CD1c-positive myeloid dendritic cell (primary cell): ENCODE measurements around the gene HOXA4.

Experiments
- DNase-seq: peaks from one replicate; pipeline ENCODE4 v3.0.0-alpha.2; 2016; ENCODE audit errors: extremely low spot score

The HOXA4 gene

DNA sequence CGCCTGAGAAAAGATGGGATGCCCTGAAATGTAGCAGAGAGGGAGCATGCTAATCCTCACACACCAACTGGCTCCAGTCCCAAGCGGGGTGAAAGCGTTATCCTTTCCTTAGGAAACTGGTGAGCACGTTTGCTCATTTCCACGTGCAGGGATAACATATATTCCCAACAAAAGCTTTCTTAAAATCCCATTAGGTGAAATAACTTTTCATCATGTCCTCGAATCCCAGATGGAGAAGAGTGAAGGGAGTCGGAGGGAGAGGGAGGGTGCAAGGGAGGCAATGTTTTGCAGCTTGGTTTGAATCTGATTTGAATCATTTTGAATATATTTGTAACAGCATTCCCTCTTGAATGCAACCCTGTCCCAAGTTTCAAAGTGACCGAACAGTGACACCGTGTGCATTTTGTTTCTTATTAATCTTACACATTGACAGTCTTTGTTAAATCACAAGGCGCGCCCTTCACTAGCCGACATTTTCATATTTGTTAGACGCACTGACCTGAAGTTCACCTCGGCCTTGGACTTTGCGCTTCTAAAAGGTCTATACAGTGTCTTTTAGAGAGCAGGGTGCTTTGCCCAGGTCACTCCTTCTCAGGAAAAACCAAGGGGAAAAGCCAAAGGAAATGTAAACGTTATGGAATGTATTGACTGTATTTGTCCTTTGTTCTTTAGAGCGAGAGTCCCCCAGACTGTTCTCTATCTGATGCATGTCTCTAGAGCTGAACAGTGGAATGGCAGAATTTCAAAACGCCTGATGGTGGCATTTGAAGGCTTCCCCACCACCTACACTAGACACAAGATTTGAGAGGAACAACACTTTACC lies 3.1 kb upstream of the HOXA4 start:
- no peak for DNase-seq

DNA sequence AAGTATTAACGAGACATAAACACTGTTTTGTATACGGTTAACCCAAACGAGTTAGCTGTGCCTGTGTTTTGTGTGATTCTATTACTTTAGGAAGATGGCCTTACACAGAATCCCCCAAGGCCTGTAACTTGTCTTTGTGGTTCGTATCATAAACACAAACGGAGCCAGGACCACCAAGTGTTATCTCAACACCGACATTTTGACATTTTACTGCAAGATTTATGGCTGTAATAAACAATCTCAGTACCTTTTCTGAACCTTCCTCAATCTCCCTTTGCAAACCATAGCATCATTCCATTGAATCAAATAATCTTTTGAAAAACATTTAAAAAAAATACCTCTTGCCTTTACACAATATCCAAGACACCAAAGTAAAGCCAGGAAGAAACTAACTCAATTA lies 2.4 kb upstream of the HOXA4 start:
- DNase-seq = no peak

DNA sequence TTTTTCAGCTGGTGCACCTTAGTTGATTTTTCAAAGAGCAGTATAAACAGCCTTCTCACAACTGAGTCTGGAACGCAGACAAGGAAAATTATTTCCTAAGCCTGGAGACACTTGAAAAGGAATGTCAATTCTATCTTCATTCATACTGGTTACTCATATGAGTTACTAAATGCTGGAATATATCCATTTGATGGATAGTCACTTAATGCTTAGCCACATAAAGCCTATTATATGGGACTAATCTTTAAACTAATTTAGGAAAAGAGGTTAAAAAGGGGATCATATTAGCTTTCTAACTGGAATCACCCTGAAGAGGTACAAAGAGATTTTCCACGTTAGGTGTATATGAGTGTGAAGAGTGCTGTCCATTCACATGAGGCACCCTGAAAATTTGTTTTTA lies 1.7 kb upstream of the HOXA4 start:
- DNase-seq = no peak

DNA sequence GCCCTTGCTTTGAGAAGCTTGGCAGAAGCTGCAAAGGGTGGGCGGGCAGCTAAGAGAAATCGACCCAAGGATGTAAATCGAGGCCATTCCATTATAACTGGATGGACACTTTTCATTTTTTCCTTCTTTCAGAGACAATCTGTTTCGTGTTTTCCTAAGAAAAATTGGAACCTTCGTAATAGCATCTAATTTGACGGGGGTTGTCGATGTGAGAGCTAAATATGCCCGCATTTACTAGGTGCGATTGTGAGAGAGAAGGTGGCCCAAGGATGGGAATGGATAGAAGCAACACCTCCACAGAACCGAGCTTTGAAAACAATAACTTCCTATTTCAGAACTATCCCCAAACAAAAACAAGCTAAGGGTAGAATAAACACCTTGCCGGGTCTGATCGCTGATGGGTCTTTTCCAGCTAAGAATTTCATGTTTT lies 848 bp upstream of the HOXA4 start:
- DNase-seq = no peak

DNA sequence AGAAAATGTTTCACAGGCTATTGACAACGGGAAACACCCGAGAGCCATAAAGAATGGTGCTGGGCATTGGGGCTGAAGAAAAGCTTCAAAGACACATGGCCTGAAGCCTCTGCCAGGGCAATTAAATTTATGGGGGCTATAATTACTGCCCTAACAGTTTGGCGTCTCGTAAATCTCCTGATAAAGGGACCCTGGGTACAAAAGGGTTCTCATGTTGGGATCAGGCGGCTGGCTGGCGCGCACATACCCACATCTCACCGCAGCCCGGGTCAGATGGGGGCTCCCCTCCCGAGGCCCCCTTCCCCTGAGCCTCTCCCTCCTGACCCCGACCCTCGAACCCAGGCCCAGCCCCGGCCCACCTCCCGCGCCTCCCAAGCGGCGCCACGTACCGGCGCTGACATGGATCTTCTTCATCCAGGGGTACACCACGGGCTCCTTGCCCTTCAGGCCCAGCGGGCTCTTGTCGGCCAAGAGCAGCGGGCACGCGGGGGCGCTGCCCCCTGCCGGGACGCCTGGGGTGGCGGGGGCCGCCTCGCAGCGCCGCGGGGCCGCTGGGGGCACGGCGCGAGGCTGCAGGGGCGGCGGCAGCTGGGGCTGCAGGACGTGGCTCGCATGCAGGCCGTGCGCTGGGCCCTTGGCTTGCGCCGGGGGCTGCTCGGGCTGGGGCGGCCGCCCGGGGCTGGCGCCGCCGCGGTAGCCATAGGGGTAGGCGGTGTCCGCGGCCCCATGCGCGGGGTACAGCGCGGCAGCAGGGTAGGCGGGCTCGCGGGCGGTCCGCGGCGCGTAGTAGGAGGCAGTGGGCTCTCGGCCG lies 623 bp downstream of the HOXA4 start:
- DNase-seq = no peak

DNA sequence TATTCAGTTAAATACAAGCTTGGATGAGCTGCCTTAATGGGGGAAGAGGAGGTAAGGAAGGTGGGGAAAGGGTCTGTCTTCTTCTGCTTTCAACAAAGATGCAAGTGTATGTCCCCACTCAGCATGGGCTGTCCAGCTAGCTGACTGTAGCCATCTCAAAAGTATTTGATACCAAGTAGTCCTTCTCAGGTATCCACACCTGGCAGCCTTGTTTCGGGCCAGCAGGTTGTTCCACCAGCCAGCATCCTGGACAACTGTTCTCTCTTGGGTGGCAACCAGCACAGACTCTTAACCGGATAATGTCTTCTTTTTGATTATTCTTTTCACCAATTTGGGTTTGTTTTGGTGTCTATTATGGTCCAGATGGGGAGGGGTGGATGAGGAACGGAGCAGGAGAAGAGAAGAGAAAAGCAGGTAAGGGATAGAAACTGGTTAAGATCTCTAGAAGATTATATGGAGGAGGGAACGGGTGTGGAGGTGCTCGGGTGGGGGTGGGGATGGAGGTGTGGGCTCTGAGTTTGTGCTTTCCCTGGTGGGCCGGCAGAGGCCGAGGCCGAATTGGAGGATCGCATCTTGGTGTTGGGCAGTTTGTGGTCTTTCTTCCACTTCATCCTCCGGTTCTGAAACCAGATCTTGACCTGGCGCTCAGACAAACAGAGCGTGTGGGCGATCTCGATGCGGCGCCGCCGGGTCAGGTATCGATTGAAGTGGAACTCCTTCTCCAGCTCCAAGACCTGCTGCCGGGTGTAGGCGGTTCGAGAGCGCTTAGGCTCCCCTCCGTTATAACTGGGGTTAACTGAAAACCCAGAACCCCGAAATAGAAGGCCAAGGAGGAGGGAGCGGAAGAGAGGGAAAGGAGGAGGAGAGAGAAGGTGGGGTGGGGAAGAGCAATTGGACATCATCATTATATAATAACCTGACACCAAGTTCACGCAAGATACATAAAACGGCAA lies 1.5 kb downstream of the HOXA4 start:
- DNase-seq = no peak

DNA sequence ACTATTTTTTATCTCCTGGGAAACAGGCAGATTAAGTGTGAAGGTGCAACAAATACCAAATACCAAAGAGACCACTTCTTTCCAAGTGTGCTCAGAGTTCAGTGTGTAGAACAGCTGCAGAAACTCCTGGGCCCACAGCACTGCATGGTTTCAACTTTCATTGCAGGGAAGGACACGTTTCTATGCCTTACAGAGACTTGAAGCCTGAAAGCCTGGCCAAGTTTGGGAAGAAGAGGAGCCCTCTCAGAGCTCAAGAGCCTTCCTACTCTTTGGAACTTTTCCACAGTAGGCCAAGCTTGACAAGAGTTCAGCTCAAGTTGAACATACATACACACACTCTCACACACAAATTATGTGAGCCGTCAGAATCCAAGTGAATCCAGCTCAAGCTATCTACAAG lies 2.5 kb downstream of the HOXA4 start:
- DNase-seq = no peak

DNA sequence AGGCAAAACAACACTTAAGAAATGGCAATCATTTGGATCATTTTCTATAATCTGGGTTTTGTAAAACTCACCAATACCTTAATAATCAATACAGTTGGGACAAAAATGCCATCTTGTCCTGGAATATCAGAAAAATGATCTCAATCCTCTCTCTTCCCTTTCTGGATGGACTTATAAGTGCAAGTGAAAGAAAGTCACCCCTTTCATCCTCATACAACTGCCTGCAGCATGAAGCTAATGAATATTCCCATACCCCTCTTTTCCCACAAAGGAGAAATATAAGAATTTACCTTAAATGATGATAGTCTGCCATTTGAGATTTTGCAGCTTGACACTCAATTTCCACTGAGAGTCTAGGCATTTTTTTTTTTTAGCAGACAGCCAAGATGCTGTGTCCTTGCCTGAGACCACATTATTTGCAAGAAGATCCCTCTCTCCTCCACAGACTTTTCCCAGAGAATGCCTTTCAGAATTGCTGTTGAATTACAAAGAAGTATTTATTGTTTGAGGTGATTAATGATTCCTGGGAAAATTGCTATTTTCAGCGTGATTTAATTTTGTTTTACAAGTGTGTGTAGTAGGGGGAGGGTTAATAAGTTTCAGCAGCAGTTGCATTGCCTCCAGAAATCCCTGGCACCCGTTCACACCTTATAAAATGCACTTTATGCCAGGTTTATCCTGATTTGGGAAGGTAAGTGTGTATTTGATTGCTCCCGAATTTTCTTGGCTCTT lies 3.8 kb downstream of the HOXA4 start:
- no peak for DNase-seq

DNA sequence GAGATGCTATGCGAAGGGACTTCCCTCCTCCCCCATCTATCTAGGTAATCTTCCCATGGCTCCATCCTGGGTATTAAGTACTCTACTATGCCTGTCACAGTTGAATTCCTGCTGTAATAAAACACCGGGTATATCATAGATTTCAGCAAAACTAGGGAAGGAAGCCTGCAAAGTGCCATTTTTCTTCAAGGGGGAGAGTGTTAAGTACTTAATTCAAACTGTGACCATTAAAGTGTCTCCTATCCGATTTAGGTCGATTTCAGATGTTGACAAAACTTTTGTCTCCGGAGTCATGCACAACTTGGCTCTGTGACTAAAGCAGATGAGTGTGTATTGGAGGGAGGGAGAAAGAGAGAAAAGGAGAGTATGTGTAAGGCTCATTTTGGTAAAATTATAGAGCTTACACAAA lies 4.6 kb downstream of the HOXA4 start:
- DNase-seq = no peak

DNA sequence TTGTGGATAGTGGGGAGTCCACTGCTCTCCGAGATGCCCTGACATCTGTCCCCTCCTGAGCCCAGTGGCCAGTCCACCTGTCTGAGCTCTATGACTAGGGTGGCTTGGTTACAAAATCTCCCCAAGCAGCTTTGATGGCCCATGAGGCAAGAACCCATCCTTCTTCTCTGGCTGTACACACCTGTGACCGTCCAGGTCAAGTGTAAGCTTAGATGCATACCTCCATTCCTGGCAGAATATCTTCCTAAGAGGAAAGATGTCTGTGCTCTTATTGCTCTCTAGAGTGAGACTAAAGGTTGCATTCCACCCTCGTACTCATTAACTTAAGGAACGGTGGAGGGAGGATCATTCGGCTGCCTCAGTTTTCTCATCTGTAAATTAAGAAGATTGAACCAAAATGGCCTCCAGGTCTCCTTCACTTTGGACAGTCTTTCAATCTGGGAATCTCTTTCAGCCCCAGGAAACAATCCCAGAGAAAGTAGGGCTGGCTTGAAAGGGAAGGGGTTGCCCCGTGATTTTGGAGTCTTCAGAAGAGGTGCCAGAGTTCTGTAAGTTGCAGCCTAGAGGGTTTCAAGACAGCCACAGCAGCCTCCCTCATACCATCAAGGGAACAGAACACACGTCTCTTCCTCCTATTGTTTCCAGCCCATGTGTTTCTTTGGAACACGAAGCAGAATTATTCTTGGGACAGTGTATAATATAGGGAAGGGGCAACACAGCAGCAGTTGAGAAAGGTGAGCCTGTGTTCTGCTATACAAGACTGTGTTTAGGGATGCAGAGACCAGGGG lies 5.5 kb downstream of the HOXA4 start:
- no peak for DNase-seq

DNA sequence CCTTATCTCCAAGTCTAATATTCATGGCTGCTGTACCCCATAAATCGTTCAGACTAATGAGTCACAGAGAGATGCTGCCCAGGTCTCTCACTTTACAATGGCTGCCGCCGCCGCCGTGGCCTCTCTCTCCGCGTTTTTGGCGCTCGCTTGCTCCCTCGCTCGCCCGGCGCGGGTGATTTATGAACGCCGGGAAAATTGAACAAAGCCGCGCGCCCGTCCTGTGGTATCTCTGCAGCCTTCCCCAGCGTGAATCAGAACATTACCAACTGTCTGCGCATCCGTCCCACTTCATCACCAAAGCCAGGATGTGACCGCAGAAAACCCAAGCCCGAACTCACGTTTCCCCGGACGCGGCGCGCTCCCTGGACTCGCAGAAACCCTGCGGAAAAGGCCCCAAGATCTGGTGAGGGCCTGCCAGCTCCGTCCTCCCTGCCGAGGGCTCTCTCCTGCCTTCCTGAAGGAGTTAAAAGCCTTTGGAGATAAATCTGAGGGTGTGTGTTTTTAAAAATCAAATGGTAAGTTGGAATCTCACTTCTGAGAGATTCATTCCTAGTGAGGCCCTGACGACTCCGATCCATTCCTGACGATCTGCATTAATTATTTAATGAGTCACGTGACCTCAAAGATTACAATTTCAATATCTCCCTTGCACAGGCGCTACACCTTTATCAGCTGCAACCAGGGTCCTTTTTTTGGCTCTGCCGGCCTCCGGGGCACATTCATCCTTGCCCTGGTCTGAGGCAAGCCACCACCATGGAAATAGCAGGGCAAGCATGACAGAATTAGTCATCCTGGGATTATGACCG lies 6.3 kb downstream of the HOXA4 start:
- DNase-seq = no peak

DNA sequence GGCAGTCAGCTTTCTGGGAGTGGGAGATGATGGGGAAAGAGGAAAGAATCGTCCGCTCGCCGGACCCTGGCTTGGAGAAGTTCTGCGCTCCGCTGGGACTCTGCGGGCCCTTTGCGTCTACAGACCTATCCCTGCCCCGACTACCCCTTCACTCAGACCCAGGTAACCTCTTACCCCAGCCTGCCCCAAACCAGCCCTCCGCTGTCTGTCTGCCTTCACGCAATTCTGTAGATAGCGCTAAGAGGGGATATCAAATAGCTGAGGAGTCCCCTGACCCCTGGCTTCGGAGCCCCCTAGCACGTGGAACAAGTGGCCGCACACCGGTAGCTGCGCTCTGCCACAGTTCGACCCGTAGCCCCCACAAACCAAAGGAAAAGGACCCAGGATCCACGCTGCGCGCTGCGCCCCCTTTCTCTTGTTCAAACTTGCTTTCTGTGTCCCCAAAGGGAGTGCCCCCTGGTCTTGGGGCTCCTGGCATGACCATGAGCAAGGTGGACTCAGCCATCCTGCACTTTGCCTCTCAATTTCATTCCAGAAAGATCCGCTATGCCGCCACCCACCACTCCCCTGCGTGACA lies 7.0 kb downstream of the HOXA4 start:
- DNase-seq = no peak

DNA sequence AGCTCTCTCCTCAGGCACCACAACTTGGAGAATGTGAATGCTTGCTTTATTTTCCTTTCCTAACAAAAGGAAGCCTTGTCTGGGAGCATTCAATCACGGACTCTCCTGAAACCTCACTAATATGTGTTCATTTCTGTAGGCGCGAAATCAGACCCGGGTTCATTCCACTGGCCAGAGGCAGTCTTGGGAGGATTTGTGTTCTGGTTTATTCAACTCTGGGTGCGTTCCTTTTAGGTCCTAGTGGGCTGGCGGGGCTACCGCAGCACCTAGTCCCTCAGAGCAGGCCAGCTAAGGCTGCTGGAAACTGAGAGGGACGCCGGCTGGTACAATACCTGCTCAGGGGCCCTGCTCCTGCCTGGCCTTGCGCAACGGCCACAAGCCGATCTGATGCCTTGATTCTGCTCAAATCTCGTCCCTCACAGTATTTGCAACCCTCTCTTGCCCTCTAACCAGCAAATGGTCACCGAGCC lies 7.5 kb downstream of the HOXA4 start:
- DNase-seq = no peak

DNA sequence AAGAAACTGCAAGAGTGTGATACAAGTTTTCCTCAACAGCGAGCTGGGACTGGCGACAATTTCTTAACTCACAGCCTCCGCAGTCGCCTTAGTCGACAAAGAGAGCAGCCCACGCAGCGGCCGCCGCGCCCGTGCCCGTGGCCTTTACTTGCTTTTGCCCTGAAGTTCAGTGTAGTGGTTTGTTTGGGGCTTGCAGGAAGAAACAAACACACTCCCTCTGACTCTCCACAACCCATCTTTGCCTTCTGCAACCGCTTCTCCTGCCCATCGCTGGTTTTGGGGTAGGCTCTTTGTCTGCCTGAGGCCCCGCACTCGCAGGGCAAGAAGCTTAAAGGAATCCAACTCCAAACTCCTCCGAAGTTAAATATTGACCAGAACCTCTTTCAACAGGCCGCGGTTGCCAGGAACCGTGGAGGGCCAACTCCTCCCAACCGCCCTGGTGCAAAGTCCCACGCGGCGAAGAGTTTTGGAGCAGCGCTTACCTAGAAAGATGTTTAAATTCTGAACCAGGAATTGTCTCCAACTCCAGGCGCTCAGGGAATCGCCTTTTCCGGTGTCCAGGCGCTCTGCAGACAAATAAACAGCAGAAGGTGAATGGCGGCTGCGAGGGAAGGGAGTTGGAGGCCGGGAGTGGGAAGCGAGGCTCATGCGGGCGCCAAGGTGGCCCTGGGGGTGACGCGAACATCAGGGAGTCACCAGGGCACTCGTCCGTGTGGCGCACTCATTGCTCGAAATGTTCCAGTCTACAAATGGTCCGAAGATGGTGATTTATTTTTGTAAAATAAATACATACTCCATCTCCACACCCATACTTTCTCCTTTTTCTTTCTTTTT lies 8.3 kb downstream of the HOXA4 start:
- DNase-seq = no peak

DNA sequence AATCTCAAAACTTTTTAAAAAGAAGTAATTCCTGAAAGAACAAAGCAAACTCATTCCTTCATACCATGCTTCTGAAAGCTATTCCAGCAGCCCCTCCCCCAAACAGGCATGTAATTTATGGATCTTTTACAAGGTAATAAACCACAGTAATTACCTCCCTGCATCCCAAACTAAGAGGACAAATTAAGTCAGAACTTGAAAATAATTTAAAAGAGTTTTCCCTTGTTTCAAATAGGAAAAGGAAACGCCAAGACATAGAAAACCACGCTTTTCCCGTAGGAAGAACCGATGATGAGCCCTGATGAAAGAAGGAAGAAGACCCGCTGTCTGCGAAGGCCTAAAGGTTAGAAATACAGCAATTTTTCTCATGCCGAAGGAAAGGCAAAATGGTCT lies 8.9 kb downstream of the HOXA4 start:
- no peak for DNase-seq

DNA sequence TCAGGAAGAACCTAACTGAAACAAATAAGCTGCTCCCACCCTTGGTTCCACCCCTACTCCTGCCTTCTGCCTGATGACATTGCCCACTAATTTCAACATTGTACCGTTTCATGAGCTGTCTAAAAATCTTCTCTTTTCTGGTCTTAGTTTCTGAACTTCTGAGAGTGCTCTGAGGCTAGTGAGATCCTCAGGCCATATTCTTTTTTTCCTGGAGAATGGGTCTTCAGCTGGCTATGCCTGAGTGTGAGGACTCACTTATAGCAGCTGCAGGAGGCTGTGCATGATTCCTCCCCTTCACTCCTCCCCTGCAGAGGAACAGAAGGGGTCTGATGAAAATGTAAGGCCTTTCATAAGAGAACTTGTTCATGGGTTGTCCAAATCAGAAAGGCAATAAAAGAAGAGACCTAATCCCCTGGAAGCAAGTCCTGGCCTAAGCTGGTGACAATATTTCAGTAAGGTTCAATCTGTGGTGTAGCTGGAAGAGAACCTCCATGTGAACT lies 11.1 kb downstream of the HOXA4 start:
- no peak for DNase-seq

DNA sequence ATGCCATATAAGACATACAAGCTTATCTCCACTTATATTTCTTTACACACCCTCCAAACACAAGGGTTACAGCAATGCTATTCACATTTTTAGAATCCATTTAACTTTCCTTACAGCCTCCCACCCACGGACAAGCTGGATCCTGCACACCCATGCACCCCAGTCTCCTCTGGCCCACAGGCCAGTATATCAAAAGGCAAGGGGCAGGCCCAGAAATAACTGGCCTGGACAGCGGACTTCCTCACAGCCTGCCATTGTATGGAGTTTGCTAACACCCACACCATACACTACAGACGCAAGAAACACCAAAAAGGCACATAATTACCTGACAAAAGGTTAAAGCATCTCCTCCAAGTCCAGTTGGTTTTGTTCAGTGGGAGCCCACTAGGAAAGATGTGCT lies 12.0 kb downstream of the HOXA4 start:
- DNase-seq = no peak

DNA sequence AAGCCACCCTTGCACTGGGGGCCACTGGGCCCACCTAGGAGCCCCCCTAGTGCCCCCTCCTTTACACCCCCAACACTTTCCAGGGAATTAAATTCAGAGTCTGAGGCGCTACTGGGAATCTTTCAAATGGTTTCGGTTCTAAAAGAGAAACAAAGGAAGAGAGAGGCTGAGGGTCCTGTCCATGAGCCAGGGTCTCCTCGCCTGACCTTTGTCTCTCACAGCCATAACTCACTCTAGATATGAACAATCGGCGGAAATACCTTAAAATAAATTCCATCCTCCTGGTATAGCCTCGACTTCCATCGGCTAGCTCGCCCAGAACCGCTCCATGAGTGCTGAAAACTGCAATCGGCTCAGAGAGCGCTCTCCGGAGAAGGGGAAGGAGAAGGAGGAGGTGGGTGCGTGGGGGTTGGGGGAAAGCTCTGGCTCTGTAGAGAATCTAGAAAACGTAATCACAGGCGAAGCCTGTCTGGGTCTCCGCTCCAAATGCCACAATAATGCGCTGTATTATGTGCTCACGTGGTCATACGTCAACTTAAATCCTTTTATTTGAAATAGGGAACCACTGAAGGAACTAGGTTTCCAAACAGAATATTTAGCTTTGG lies 12.6 kb downstream of the HOXA4 start:
- no peak for DNase-seq
